ENCODE data around the gene GSTM3. TPM values are rescaled to one million over a fixed set of nuclear protein-coding genes. Genes with fewer than 3 reads are reported as not detected.

Gene GSTM3
- total and polyA plus RNA-seq, 9 of the 15 experiments (the other 6 are each of a cell fraction or from before 2014, with no cell fraction given), result 3.9 to 24.5 (median 9.4) TPM

GRCh38 chr1:109783436-109783835, 42.6 kb upstream of the GSTM3 start:
- TF ChIP-seq THAP7 (CRISPR knock-in tag; IDR thresholded peaks at IDR 0.05) (no peak), MTF1 (CRISPR knock-in tag; IDR thresholded peaks at IDR 0.05; ENCODE audit: borderline replicate concordance) (no peak), ZNF324 (CRISPR knock-in tag; IDR thresholded peaks at IDR 0.05) (no peak), ZNF175 (CRISPR knock-in tag; IDR thresholded peaks at IDR 0.05; ENCODE audit: low read depth) (no peak), AFF1 (IDR thresholded peaks at IDR 0.05; ENCODE audit: low read depth in 1 of 2, partially characterized antibody in 2 of 2) (no peak), ZNF699 (CRISPR knock-in tag; IDR thresholded peaks at IDR 0.05; ENCODE audit: insufficient replicate concordance) (no peak), KAT7 (CRISPR knock-in tag; IDR thresholded peaks at IDR 0.05; ENCODE audit: borderline replicate concordance) (no peak), RFX7 (CRISPR knock-in tag; IDR thresholded peaks at IDR 0.05) (no peak), RCOR1 (IDR thresholded peaks at IDR 0.05; ENCODE audit: borderline replicate concordance in 1 of 2, low read depth in 2 of 2, low read length in 2 of 2) (no peak), SREBF1 (IDR thresholded peaks at IDR 0.05; ENCODE audit: borderline replicate concordance, low read depth, low read length) (no peak), MAX (CRISPR knock-in tag; IDR thresholded peaks at IDR 0.05) (no peak)
- ATAC-seq (no peak), FAIRE-seq (no peak), DNase-seq (ENCODE audit: extremely low read depth in 1 of 4, low spot score in 3 of 4) (no peak)
- ChIA-PET POLR2A (interaction anchor here (0.6 to 1.7 kb wide), 2 partner anchors 9 to 97 kb away, joined by 3 to 4 read pairs; no protein-coding TSS in a partner anchor), CTCF (ENCODE audit: low intra/inter-chr PET ratio) (interaction anchor here (0.5 kb wide), 1 partner anchor 15 kb away, joined by 3 read pairs; no protein-coding TSS in a partner anchor)
- no peaks in the 10 kb centered on the region for H3K79me2 ChIP-seq (ENCODE audit: control insufficient read depth, insufficient read depth, low read length)
- no peak overlapping the region for H3K4me3 ChIP-seq
- peaks cover 7 to 13% of the 10 kb centered on the region in 2 experiments; a peak in 4 of 5 replicates for H3K4me1 ChIP-seq (replicated peaks in 1 of 2; ENCODE audit: control insufficient read depth in 2 of 2, insufficient read depth in 2 of 2, low read length in 2 of 2)
- H4K20me1 ChIP-seq (replicated peaks; ENCODE audit: control insufficient read depth, insufficient read depth, low read length), result no peaks in the 10 kb centered on the region
- no peaks in the 10 kb centered on the region for H3K9me1 ChIP-seq (ENCODE audit: control insufficient read depth, insufficient read depth, low read length)
- H3K36me3 ChIP-seq (ENCODE audit: control insufficient read depth, insufficient read depth, low read length), result no peaks in the 10 kb centered on the region
- H3K27ac ChIP-seq (ENCODE audit: extremely low read depth, low read depth, low read length), result no peak overlapping the region
- peak overlapping the region in 1 of 2 experiments; percentile 19; a peak in 1 of 4 replicates for H3K9ac ChIP-seq (ENCODE audit: insufficient read depth in 1 of 2, low read depth in 2 of 2, low read length in 2 of 2)
- no peaks in the 10 kb centered on the region; the same call in none of the 2 replicates for H3K9me3 ChIP-seq (replicated peaks; ENCODE audit: control insufficient read depth, insufficient read depth, low read depth, low read length)
- H2AFZ ChIP-seq (ENCODE audit: low read depth, low read length), result no peak overlapping the region
- in situ Hi-C loops (cut with MboI) (no loop called here), intact Hi-C loops (cut with micrococcal nuclease) (no loop called here)
- WGBS (ENCODE audit: insufficient coverage, low coverage, missing lambda C conversion rate), result 46% methylated on average over 8 of the region's 8 CpGs
- H3K27me3 ChIP-seq (ENCODE audit: control insufficient read depth in 2 of 2, insufficient read depth in 2 of 2, low read length in 2 of 2), result no peaks in the 10 kb centered on the region
- no TSS peak for BruUV-seq (replicated peaks)
- H3K4me2 ChIP-seq (ENCODE audit: insufficient read depth, low read length), result no peak overlapping the region
